ENCODE data around the gene KCTD7. TPM values are rescaled to one million over a fixed set of nuclear protein-coding genes. Genes with fewer than 3 reads are reported as not detected.

Gene KCTD7
- polyA plus RNA-seq, 1 donor (not counting 4 experiments of a cell fraction or from before 2014, with no cell fraction given): 3.7 TPM

- no peaks in the 10 kb centered on the region for H3K36me3 ChIP-seq (ENCODE audit: control insufficient read depth in 2 of 2, extremely low read depth in 1 of 2, insufficient read depth in 2 of 2, low read length in 2 of 2)
- no peaks in the 10 kb centered on the region for H3K27me3 ChIP-seq (ENCODE audit: control insufficient read depth, extremely low read depth, insufficient read depth, low read length)
- no peaks in the 10 kb centered on the region for H3K9me3 ChIP-seq (ENCODE audit: control insufficient read depth, low read depth, low read length)
- no peaks in the 10 kb centered on the region for H3K79me2 ChIP-seq (ENCODE audit: control insufficient read depth, insufficient read depth, low read length)
- no peaks in the 10 kb centered on the region for H4K20me1 ChIP-seq (ENCODE audit: control insufficient read depth, extremely low read depth, insufficient read depth, low read length)
- H3K4me3 ChIP-seq (ENCODE audit: control insufficient read depth in 2 of 3, extremely low read depth in 1 of 3, insufficient read depth in 2 of 3, low read depth in 1 of 3, low read length in 3 of 3): no peak overlapping the region
- TF ChIP-seq EZH2 (IDR thresholded peaks at IDR 0.05; ENCODE audit: low read length) (no peak), CTCF (optimal IDR thresholded peaks at IDR 0.05 in 1 of 3, IDR thresholded peaks at IDR 0.05 in 1 of 3, conservative IDR thresholded peaks at IDR 0.05 in 1 of 3; ENCODE audit: extremely low read depth in 1 of 3, insufficient read depth in 2 of 3, low read length in 3 of 3) (no peak)
- no peaks in the 10 kb centered on the region for H3K9me1 ChIP-seq (ENCODE audit: control insufficient read depth, extremely low read depth, insufficient read depth, low read length)
- peaks cover 6% of the 10 kb centered on the region for H3K4me1 ChIP-seq (ENCODE audit: control insufficient read depth, extremely low read depth, insufficient read depth, low read length)
- H3K9ac ChIP-seq (ENCODE audit: control insufficient read depth, extremely low read depth, insufficient read depth, low read length): no peak overlapping the region
- FAIRE-seq (no peak), DNase-seq (ENCODE audit: low read depth, low spot score) (no peak)
- H3K4me2 ChIP-seq (ENCODE audit: control insufficient read depth, extremely low read depth, insufficient read depth, low read depth, low read length): no peak overlapping the region
- no peak overlapping the region for H3K27ac ChIP-seq (ENCODE audit: control insufficient read depth, insufficient read depth, low read length)
- dilution Hi-C loops (cut with MboI; ENCODE audit: extremely low pct_ligation_motif_present, low sequenced_read_pairs): no loop called here
- H2AFZ ChIP-seq (ENCODE audit: control insufficient read depth, low read length): no peak overlapping the region
Observed at GRCh38 chr7:66597461-66597860, 31.2 kb upstream of the KCTD7 start.

- dilution Hi-C loops (cut with MboI; ENCODE audit: extremely low pct_ligation_motif_present, low sequenced_read_pairs): no loop called here
- Histone ChIP-seq H3K4me2 (ENCODE audit: control insufficient read depth, extremely low read depth, insufficient read depth, low read depth, low read length) (no peak overlapping the region), H3K4me3 (ENCODE audit: control insufficient read depth in 2 of 3, extremely low read depth in 1 of 3, insufficient read depth in 2 of 3, low read depth in 1 of 3, low read length in 3 of 3) (no peak overlapping the region), H3K9me1 (ENCODE audit: control insufficient read depth, extremely low read depth, insufficient read depth, low read length) (no peaks in the 10 kb centered on the region), H3K36me3 (ENCODE audit: control insufficient read depth in 2 of 2, extremely low read depth in 1 of 2, insufficient read depth in 2 of 2, low read length in 2 of 2) (no peaks in the 10 kb centered on the region), H2AFZ (ENCODE audit: control insufficient read depth, low read length) (no peak overlapping the region), H3K9ac (ENCODE audit: control insufficient read depth, extremely low read depth, insufficient read depth, low read length) (no peak overlapping the region), H3K4me1 (ENCODE audit: control insufficient read depth, extremely low read depth, insufficient read depth, low read length) (peaks cover 7% of the 10 kb centered on the region), H4K20me1 (ENCODE audit: control insufficient read depth, extremely low read depth, insufficient read depth, low read length) (no peaks in the 10 kb centered on the region), H3K79me2 (ENCODE audit: control insufficient read depth, insufficient read depth, low read length) (no peaks in the 10 kb centered on the region), H3K27ac (ENCODE audit: control insufficient read depth, insufficient read depth, low read length) (no peak overlapping the region), H3K9me3 (ENCODE audit: control insufficient read depth, low read depth, low read length) (no peaks in the 10 kb centered on the region), H3K27me3 (ENCODE audit: control insufficient read depth, extremely low read depth, insufficient read depth, low read length) (no peaks in the 10 kb centered on the region)
- no peak for TF ChIP-seq CTCF (optimal IDR thresholded peaks at IDR 0.05 in 1 of 3, IDR thresholded peaks at IDR 0.05 in 1 of 3, conservative IDR thresholded peaks at IDR 0.05 in 1 of 3; ENCODE audit: extremely low read depth in 1 of 3, insufficient read depth in 2 of 3, low read length in 3 of 3)
- no peak for TF ChIP-seq EZH2 (IDR thresholded peaks at IDR 0.05; ENCODE audit: low read length)
- DNase-seq (ENCODE audit: low read depth, low spot score) (no peak), FAIRE-seq (no peak)
Observed at GRCh38 chr7:66602159-66602558, 26.5 kb upstream of the KCTD7 start.
